Spleen (tissue), 7 donors: ENCODE data around the gene ERC2.

Source experiments
- CTCF ChIP-seq, 11 experiments: fragments of 200-600 bp in 7 of 11; fragments of 450-650 bp in 4 of 11; sonication (generic) in 4 of 11; IDR thresholded peaks in 8 of 11; conservative IDR thresholded peaks in 3 of 11; 1 replicate in 7 of 11; 2 replicates in 4 of 11; pipeline versions ENCODE4 v1.4.0 to v1.8.0; 2016 to 2021; ENCODE audit warnings: antibody characterized with exemption in 11 of 11, inconsistent platforms in 4 of 11, mild to moderate bottlenecking in 1 of 11
- POLR2AphosphoS5 ChIP-seq, 3 donors: sonication (generic); formaldehyde crosslinking; IDR thresholded peaks; one replicate each; pipeline ENCODE4 v1.5.1; 2017; ENCODE audit warnings: antibody characterized with exemption in 3 of 3
- donor health status: DM: no; HTN: no; CAD: no; lungs with moderate emphysema.
- donor health status: DM: no; HTN: no; CAD: no.
- donor health status: DM: no; HTN: no; CAD: no.

- TF ChIP-seq CTCF (IDR thresholded peaks at IDR 0.05 in 8 of 11, conservative IDR thresholded peaks at IDR 0.05 in 3 of 11): no peak
- TF ChIP-seq POLR2AphosphoS5 (IDR thresholded peaks at IDR 0.05): no peak
Measured at GRCh38 chr3:55880357-55880756, 587.9 kb downstream of the ERC2 start.
